Muscle of leg (tissue), 11 donors: ENCODE data around the gene EMID1. TPM values are rescaled to one million over a fixed set of nuclear protein-coding genes. Genes with fewer than 3 reads are reported as not detected.

ENCODE experiments used
- DNase-seq: peaks from one replicate; pipeline ENCODE4 v3.0.0; 2013
- H3K27ac ChIP-seq: one replicate; pipeline ENCODE4 v1.5.1; 2013; ENCODE audit warnings: mild to moderate bottlenecking, low read length, control low read depth
- H3K27me3 ChIP-seq: one replicate; pipeline ENCODE4 v1.6.1; 2013; ENCODE audit warnings: low read length; ENCODE audit not compliant: control insufficient read depth, insufficient read depth
- H3K36me3 ChIP-seq: one replicate; pipeline ENCODE4 v1.6.1; 2013; ENCODE audit warnings: low read length; ENCODE audit not compliant: control insufficient read depth, insufficient read depth
- H3K4me1 ChIP-seq: one replicate; pipeline ENCODE4 v1.6.1; 2013; ENCODE audit warnings: low read length; ENCODE audit not compliant: control insufficient read depth, insufficient read depth
- H3K4me3 ChIP-seq: one replicate; pipeline ENCODE4 v1.5.1; 2013; ENCODE audit warnings: low read length, control low read depth
- H3K9me3 ChIP-seq: replicated peaks from 2 replicates; pipeline ENCODE4 v1.6.1; 2013; ENCODE audit warnings: low read depth, low read length; ENCODE audit not compliant: control insufficient read depth
- WGBS: methylation state at CpG from one replicate; pipeline ENCODE4 v1.1.5; 2013; ENCODE audit warnings: missing lambda C conversion rate; ENCODE audit not compliant: insufficient coverage; 5-methylcytosine and 5-hydroxymethylcytosine counted together
- polyA plus RNA-seq, 8 donors: library from polyadenylated mRNA; unstranded; fragments of 120-200 nt; gene quantifications; one replicate each; pipeline versions ENCODE4 v1.2.1 to v1.2.3, GENCODE V29; 2013; ENCODE audit warnings: inconsistent platforms in 1 of 8, low replicate concordance in 1 of 8; ENCODE audit not compliant: insufficient read length in 8 of 8, insufficient read depth in 1 of 8
- total RNA-seq: library from RNA; stranded (reverse); fragments of 120-200 nt; gene quantifications from one replicate; pipeline ENCODE4 v1.2.4, GENCODE V29; 2013

The EMID1 gene
- total and polyA plus RNA-seq, 9 donors = 5.2 to 20.4 (median 7.2) TPM

DNA sequence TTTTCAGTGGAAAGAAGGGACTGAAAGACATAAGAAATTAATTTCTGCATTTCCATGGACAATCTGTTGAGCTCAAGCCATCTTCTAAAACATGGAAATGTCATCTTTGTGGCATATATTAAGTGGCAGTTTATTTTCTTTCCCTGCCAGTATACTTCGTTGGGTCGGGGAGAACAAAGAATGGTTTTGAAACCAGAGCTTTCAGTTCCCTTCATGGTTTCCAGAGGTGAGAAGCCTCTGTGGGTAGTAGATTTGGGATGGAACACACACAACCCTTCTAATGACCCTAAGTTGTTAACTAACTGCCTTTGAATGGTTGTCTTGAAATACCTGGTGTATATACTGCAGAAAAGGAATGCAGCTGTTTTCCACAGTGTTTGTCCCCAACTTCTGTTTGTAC is 83.1 kb downstream of the EMID1 start:
- no peak overlapping the region for H3K4me3 ChIP-seq
- no peaks in the 10 kb centered on the region for H3K4me1 ChIP-seq
- no peaks in the 10 kb centered on the region for H3K27me3 ChIP-seq
- no peak for DNase-seq
- WGBS = no CpG with 5 or more reads among the region's 2 CpGs
- H3K36me3 ChIP-seq = peaks cover 77% of the 10 kb centered on the region
- no peaks in the 10 kb centered on the region for H3K9me3 ChIP-seq
- H3K27ac ChIP-seq = no peak overlapping the region

DNA sequence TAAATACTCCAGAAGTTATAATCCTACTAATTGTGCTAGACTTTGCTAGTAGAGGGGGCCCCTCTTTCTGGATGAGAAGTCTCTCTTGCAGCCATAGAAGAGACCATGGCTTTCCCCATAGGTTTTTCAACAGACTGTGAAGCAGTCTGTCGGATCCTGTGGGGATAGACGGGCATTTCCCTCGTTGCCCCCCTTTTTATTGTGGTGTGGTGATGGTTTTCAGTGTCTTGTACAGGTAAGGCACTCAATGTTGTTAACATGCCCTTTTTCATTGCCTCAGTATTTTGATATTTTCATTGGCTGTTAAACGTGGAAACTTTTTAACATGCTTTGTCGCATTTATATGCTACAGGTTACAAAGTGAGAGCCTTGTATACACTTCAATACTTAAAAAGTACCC is 84.4 kb downstream of the EMID1 start:
- 90% methylated on average over 2 of the region's 5 CpGs for WGBS
- Histone ChIP-seq H3K27ac (no peak overlapping the region), H3K27me3 (no peaks in the 10 kb centered on the region), H3K4me3 (no peak overlapping the region), H3K36me3 (peaks cover 76% of the 10 kb centered on the region), H3K4me1 (no peaks in the 10 kb centered on the region), H3K9me3 (no peaks in the 10 kb centered on the region)
- no peak for DNase-seq

DNA sequence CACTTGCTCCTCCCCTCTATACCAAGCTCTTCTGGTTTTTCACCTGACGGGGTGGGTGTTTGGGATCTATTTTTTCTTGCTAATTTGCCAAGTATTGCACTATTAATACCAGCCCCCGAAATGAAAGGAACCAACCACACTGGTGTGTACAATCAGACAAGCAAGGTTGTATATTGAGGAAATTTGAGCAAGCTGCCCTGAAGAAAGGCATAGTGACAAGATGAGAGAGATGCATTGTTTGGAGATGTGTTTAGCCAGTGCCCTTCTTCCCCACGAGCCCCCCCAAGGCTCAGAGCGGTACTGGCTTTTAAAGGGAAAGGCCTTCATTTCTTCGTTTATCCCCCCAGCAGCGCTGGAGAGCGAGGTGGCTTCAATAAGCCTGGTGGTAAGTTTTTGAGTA is 85.5 kb downstream of the EMID1 start:
- no peaks in the 10 kb centered on the region for H3K4me1 ChIP-seq
- no peaks in the 10 kb centered on the region for H3K9me3 ChIP-seq
- no peaks in the 10 kb centered on the region for H3K27me3 ChIP-seq
- no peak overlapping the region for H3K27ac ChIP-seq
- DNase-seq = no peak
- H3K36me3 ChIP-seq = peaks cover 77% of the 10 kb centered on the region
- H3K4me3 ChIP-seq = no peak overlapping the region
- WGBS = no CpG with 5 or more reads among the region's 7 CpGs

DNA sequence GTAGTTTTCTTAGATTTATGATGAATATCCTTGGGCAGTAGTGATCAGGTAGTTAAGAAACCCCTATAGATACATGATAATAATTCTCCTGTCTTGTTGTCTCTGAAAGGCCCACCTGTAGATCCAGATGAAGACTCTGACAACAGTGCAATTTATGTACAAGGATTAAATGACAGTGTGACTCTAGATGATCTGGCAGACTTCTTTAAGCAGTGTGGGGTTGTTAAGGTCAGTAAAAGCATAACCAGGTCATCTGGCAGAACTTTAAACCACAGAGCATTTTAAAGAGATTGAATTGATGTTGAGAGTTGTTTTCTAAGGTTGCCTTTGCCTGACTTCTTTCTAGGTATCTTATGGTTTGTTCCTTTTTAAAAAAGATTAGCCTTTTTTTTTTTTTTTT is 86.7 kb downstream of the EMID1 start:
- no peak for DNase-seq
- no peaks in the 10 kb centered on the region for H3K9me3 ChIP-seq
- no peaks in the 10 kb centered on the region for H3K4me1 ChIP-seq
- peaks cover 80% of the 10 kb centered on the region for H3K36me3 ChIP-seq
- H3K27ac ChIP-seq = no peak overlapping the region
- H3K4me3 ChIP-seq = no peak overlapping the region
- no peaks in the 10 kb centered on the region for H3K27me3 ChIP-seq

DNA sequence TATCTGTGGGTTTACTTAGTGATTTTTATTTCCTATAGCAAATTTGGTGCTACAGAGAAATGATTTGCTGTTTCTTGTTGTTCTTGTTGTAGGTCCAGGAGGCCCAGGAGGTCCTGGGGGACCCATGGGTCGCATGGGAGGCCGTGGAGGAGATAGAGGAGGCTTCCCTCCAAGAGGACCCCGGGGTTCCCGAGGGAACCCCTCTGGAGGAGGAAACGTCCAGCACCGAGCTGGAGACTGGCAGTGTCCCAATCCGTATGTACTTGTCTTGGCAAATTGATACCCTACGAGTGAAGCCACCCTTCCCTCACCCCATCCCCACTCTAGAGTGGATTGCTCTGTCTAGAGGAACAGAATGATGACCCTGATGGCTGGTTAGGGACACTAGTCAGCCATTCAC is 92.9 kb downstream of the EMID1 start:
- H3K27me3 ChIP-seq = no peaks in the 10 kb centered on the region
- H3K27ac ChIP-seq = no peak overlapping the region
- no peak overlapping the region for H3K4me3 ChIP-seq
- 75% methylated on average over 2 of the region's 8 CpGs for WGBS
- peaks cover 18% of the 10 kb centered on the region for H3K4me1 ChIP-seq
- H3K9me3 ChIP-seq = no peaks in the 10 kb centered on the region
- peaks cover 75% of the 10 kb centered on the region for H3K36me3 ChIP-seq
- no peak for DNase-seq

DNA sequence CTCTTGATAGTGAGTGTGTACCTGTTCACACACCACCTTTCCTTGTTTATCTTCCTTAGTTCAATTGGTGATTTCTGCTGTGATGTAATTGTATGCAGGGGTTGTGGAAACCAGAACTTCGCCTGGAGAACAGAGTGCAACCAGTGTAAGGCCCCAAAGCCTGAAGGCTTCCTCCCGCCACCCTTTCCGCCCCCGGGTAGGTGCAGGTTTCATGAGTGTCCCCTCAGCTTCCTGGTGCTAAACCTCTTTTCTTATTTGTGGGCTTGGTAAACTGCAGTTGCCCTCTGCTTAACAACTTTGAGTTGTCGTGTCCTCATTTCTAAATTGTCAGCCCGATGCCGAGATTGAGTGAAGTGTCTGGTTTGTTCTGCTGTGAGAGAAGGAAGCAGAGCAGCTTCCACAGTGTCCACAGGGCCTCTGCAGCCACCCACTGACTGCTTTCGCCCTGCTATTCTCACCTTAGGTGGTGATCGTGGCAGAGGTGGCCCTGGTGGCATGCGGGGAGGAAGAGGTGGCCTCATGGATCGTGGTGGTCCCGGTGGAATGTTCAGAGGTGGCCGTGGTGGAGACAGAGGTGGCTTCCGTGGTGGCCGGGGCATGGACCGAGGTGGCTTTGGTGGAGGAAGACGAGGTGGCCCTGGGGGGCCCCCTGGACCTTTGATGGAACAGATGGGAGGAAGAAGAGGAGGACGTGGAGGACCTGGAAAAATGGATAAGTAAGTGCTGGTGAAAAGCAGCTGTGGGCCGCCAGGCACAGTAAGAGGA is 93.6 kb downstream of the EMID1 start:
- Histone ChIP-seq H3K4me3 (no peak overlapping the region), H3K9me3 (no peaks in the 10 kb centered on the region), H3K4me1 (peaks cover 18% of the 10 kb centered on the region), H3K27ac (no peak overlapping the region), H3K27me3 (no peaks in the 10 kb centered on the region), H3K36me3 (peaks cover 70% of the 10 kb centered on the region)
- WGBS = 87% methylated on average over 17 of the region's 19 CpGs
- DNase-seq = no peak

DNA sequence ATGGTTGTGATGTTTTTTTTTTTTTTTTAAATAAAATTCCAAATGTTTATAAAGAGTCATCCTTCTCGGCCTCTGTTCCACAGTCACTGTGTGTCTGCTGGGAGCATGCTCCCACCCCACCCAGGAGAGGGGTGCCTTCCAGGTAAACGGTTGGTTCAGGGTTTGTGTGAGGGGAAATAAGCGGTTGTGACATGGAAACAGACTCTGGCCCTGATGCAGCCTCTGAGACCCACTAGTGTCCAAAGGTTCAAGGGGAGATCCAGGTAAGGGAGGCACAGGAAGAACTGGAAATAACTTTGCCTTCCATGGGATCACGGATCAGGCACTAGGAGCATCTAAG is 94.7 kb downstream of the EMID1 start:
- WGBS = 55% methylated on average over 3 of the region's 4 CpGs
- no peak for DNase-seq
- H3K9me3 ChIP-seq = no peaks in the 10 kb centered on the region
- H3K27me3 ChIP-seq = no peaks in the 10 kb centered on the region
- H3K4me1 ChIP-seq = peaks cover 18% of the 10 kb centered on the region
- H3K36me3 ChIP-seq = peaks cover 60% of the 10 kb centered on the region
- H3K4me3 ChIP-seq = no peak overlapping the region
- H3K27ac ChIP-seq = no peak overlapping the region

DNA sequence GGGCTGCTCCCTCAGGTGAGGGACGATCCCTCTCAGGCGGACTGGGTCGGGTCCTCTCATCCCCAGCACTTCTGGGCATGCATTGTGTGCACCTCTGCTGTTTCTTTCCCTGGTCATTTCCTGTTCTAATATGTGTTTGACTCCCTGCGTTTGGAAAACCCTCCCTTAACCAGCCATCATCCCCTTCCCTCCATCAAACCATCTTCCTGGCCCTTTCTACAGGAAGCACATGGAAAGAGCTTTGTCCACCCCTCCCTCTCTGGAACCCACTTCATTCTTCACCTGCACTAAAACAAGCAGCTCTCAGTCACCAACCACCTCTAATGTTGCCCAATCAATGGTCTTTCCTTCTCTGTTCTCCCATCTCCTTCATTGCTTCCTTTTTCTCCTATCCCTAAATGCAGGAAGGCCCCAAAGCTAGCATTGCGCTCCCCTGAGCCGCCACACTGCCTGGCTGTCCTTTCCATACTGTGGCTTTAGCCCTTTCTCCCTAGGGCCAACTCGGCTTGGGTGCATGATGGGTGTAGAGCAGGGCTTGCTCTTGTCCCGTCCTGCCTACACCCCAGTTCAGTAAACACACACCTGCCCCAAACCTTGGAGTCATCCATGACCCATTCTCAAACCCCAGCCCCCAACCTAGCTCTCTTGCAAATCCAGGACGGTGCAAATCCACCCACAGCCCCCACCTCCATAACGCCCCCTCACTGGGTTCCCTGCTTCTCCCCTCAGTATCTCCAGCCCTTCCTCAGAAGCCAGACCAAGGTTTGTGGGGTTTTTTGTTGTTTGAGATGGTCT is 95.3 kb downstream of the EMID1 start:
- H3K36me3 ChIP-seq = peaks cover 55% of the 10 kb centered on the region
- WGBS = 69% methylated on average over 5 of the region's 10 CpGs
- H3K4me1 ChIP-seq = peaks cover 20% of the 10 kb centered on the region
- H3K4me3 ChIP-seq = no peak overlapping the region
- no peaks in the 10 kb centered on the region for H3K27me3 ChIP-seq
- no peak for DNase-seq
- H3K9me3 ChIP-seq = no peaks in the 10 kb centered on the region
- H3K27ac ChIP-seq = no peak overlapping the region

DNA sequence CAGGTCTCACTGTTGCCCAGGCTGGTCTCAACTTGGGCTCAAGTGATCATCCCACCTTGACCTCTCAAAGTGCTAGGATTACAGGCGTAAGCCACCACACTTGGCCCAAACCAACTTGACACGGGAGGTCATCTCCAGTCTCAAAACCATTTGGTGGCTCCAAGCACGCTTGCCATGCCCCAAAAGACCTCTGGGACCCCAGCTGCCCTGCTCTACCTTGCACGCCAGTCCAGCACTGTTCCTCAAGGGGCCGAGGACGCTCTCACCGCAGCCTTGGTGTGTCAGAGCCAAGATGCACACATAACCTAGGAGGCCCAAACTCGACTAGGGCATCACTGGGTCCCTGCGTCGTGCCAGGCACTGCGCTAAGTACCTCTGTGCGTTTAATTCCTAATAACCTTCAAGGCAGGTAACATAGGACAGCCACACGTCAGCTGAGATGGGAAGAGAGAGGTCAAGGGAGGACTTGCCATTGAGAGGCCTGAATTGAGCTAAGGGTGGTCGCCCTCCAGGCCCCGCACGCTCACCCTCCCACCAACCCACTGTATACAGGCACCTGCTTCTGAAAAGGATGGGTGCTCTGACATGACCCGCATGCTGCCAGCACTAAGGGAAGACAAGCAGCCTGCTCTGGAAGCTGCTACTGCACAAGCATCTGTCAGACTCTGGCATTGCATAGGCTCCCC is 96.2 kb downstream of the EMID1 start:
- no peak overlapping the region for H3K4me3 ChIP-seq
- no peaks in the 10 kb centered on the region for H3K9me3 ChIP-seq
- DNase-seq = no peak
- no peak overlapping the region for H3K27ac ChIP-seq
- H3K36me3 ChIP-seq = peaks cover 46% of the 10 kb centered on the region
- peaks cover 26% of the 10 kb centered on the region for H3K4me1 ChIP-seq
- WGBS = 84% methylated on average over 11 of the region's 17 CpGs
- no peaks in the 10 kb centered on the region for H3K27me3 ChIP-seq

DNA sequence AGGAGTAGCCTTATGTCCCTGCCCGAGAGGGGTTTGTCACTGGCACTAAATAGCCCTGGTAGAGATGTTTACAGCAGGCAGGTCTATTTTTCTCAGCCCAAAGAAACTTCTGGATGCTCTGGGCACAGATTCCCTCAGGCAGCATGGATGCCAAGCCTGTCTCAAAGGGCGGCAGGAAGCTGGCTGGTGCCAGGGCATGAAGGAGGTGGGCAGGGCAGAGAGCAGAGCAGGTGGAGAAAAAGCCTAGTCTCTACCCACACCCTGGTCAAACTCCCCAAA is 96.6 kb downstream of the EMID1 start:
- H3K4me1 ChIP-seq = peaks cover 28% of the 10 kb centered on the region
- H3K36me3 ChIP-seq = peaks cover 42% of the 10 kb centered on the region
- H3K27me3 ChIP-seq = no peaks in the 10 kb centered on the region
- peak; percentile 16 for DNase-seq
- no peak overlapping the region for H3K27ac ChIP-seq
- no peak overlapping the region for H3K4me3 ChIP-seq
- WGBS = 80% methylated on average over 1 of the region's 2 CpGs
- no peaks in the 10 kb centered on the region for H3K9me3 ChIP-seq
